GM19372 (cell line): Measurements from ENCODE around the gene MARCKSL1.
"Not testable (repeated sequence)": the region's sequence is repeated elsewhere in the genome, so short reads cannot be mapped to it uniquely, and the experiment has no call there.

ENCODE experiments used
- ATAC-seq: cut with Tn5 transposase; IDR thresholded peaks from one replicate; pipeline ENCODE4 v1.9.1; 2021; ENCODE audit warnings: mild to moderate bottlenecking, low read depth, moderate library complexity; ENCODE audit not compliant: unreplicated experiment

Gene MARCKSL1

DNA sequence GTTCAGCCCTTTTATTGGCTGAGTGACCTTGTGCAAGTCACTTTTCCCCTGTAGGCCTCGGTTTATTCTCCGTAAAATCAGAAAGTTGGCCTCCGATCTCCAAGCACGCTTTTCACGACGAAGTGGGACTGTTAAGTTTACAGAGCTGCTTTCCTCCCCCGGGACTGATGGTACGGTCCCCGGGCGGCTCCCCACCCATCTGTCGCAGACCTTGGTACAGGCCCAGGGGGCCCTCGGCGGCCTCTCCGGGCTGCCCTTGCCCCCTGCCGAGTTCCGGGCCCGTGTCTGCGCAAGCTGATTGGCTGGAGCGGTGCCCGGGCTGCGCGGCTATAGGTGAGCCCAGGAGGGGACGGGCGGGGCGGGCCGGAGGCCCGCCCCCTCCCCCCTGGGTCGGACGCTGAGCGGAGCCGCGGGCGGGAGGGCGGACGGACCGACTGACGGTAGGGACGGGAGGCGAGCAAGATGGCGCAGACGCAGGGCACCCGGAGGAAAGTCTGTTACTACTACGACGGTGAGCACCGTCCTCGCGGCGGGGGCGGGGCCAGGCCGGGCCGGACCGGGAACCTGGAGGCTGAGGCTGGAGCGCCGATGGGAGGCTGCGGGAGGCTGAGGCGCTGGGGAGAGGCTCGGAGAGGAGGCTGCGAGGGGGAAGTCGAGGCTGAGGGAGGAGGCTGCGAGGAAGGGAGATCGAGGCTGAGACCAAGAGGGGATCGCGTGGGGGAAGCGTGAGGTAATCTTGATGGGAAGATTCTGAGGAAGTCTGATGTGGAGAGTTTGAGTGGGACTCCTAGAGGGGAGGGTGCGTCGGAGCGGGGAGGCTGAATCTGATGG lies 44.1 kb downstream of the MARCKSL1 start, which contains the start of gene HDAC1:
HDAC1 (plus strand) TSS at position 376 of the 831 bp plus-strand sequence; CDS start at position 463, 87 bp downstream.
- peak; percentile 99 for ATAC-seq

DNA sequence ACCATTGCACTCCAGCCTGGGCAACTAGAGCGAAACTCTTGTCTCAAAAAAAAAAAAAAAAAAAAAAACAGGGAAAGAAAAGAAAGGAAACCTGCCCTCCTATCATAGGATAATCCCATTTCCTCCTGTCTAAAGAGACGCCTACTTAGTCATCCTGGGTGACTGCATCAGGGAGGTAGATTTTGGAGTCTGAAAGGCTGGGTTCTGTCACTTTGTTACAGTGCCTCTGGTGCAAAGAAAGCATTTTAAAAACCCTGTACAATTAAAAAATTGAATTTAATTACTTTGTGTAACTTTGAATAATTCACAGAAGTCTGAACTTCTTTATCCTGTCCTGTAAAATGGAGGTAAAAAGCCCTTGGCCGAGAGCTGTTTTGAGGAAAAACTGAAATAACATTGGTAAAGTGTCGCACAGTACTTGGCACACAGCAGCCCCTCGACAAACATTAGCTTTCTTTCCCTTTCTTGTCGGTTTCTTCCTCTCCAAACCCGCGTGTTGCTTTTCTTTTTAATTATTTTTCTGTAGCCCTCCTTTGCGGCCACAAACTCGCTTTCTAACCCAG lies 44.8 kb downstream of the MARCKSL1 start:
- no peak for ATAC-seq

DNA sequence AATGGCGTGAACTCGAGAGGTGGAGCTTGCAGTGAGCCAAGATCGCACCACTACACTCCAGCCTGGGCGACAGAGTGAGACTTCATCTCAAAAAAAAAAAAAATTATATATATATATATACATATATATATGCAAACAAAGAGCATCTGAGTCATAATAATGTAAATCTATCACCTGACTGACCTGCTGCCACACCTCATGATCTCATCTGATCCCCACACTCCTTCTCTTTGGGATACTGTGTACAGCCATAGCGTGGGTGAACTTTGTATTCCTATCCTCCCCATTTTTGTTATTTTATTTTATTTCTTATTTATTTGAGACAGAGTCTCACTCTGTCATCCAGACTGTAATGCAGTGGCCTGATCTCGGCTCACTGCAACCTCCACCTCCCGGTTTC lies 46.8 kb downstream of the MARCKSL1 start:
- ATAC-seq = no peak

DNA sequence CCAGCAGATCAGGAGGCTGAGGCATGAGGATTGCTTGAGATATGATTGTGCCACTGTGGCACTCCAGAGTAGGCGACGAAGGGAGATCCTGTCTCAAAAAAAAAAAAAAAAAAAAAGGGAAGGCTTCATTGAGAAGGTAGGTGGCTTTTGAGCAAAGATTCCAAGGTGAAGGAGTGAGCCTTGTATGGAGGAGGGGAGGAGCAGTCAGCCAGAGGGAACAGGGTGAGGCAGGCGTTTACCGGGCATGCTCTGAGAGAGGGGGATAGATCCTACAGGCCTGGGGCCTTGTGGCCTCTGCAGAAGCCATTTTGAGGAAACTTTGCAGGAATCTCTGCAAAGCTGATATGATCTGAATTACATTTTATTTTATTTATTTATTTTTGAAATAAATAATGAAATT lies 49.3 kb downstream of the MARCKSL1 start:
- no peak for ATAC-seq

DNA sequence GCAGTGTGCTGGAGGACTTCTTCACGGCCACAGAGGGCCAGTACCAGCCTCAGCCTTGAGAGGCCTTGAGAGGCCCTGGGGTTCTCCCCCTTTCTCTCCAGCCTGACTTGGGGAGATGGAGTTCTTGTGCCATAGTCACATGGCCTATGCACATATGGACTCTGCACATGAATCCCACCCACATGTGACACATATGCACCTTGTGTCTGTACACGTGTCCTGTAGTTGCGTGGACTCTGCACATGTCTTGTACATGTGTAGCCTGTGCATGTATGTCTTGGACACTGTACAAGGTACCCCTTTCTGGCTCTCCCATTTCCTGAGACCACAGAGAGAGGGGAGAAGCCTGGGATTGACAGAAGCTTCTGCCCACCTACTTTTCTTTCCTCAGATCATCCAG lies 50.4 kb downstream of the MARCKSL1 start:
- no peak for ATAC-seq

DNA sequence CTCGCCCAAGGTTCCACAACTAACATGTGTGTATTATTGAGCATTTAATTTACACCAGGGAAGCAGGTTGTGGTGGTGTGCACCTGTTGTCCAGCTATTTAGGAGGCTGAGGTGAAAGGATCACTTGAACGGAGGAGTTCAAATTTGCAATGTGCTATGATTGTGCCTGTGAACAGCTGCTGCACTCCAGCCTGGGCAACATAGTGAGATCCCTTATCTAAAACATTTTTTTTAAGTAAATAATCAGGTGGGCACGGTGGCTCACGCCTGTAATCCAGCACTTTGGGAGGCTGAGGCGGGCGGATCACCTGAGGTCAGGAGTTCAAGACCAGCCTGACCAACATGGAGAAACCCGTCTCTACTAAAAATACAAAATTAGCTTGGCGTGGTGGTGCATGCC lies 51.3 kb downstream of the MARCKSL1 start:
- not testable (repeated sequence) for ATAC-seq
